ENCODE results near the gene C17orf67. TPM values are rescaled to one million over a fixed set of nuclear protein-coding genes. Genes with fewer than 3 reads are reported as not detected.
A peak's percentile ranks its signal among the peaks of the same experiment; 100 is the strongest.

C17orf67 gene, protein sequence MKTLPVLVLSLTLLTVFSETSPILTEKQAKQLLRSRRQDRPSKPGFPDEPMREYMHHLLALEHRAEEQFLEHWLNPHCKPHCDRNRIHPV
- total RNA-seq, result 1 to 10 TPM; 4.0 to 4.5 TPM

DNA sequence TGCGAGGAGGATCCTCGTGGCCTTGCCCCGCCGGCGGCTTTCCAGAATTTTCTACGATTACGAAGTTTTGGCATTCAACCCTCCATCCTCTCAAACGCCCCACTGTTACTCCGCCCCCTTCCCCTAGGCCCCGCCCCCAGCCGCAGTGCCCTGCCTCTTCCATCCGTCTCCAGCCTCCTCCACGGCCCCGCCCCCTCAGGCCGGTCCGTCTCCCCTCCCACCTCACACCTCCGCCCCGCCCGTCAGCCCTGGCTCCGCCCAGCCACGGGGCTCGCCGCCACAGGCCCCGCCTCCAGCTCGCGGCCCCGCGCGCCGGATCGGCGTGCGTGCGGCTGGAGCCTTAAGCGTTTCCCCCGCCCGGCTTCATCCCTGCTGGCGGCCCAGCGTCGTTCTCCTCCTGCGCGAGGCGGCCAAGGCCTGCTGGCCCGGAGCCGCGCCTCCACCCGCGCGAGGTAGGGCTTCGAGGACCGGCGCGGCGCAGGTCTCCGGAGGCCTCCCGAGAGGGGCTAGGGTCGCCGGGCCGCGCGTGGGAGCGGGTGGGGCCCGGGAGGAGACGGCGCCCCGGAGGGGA lies at the start of gene C17orf67, which contains the start of gene DGKE:
Gene C17orf67, minus strand, starts transcription at position 112 of the 571 bp plus-strand sequence. CDS start 18,110 bp downstream, outside the sequence.
Gene DGKE, plus strand, starts transcription at position 343 of the 571 bp plus-strand sequence. CDS start 645 bp downstream, outside the sequence.
- Mint-ChIP-seq H3K36me3 (ENCODE audit: insufficient read depth in 2 of 2) (peaks cover 3 to 16% of the 10 kb centered on the region in 2 donors), H3K27ac (peak within 1 kb of the TSS; percentile 93), H3K9me3 (no peaks in the 10 kb centered on the region), H3K27me3 (ENCODE audit: low read depth) (no peaks in the 10 kb centered on the region), H3K4me3 (peak within 1 kb of the TSS; percentile 94 to 95), H3K4me1 (ENCODE audit: low read depth) (peaks cover 55% of the 10 kb centered on the region)
- peak; percentile 87 to 92 for ATAC-seq (replicated peaks in 1 of 2)
- DNase-seq, result peak; percentile 99

DNA sequence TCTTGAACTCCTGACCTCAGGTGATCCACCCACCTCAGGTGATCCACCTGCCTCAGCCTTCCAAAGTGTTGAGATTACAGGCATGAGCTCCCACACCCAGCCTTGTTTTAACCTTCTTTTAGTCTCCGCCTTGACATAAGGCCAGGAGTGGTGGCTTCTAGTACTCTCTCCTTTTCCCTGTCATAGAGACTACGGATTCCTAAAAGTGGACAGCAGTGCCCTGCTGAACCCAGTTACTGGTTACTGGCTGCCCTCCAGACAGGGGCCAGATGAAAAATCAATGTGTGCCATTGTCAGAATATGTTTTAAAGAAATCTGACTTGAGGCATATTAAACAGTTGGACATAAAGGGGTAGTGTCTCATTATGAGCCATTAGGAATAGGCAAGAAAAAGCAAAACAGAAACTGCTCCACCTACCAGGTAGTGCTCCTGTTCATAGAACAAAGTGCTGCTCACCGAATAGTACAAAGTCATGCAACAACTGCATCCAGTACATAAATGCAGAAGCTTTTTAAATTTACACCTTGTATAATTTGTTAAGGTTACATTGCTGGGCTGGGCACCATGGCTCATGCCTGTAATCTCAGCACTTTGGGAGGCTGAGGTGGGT lies 48.1 kb upstream of the C17orf67 start:
- ATAC-seq (replicated peaks in 1 of 2), result no peak
- peak overlapping the region; percentile 33 for H3K27ac Mint-ChIP-seq
- H3K9me3 Mint-ChIP-seq, result no peaks in the 10 kb centered on the region
- H3K4me1 Mint-ChIP-seq (ENCODE audit: low read depth), result no peaks in the 10 kb centered on the region
- no peak overlapping the region for H3K4me3 Mint-ChIP-seq
- peaks cover 2 to 6% of the 10 kb centered on the region in 2 donors for H3K36me3 Mint-ChIP-seq (ENCODE audit: insufficient read depth in 2 of 2)
- peaks cover 7% of the 10 kb centered on the region for H3K27me3 Mint-ChIP-seq (ENCODE audit: low read depth)
- DNase-seq, result no peak

DNA sequence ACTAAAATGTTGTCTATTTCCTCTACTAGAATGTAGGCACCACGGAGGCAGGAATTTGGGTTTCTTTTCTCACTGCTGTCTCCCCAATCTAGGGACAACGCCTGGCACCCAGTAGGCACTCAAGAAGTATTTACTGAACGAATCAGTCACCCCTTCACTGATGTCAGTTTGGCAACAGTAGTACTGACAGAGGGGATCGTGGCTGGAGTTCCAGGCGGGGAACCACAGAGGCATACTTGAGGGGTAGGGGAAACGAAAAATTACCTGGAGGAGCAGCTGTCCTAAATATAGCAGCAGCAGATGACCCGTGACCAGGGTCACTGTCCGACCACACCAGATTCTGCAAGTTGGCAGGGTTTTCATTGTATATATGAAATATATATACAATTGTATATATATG lies 46.9 kb upstream of the C17orf67 start:
- Mint-ChIP-seq H3K27me3 (ENCODE audit: low read depth) (peaks cover 11% of the 10 kb centered on the region), H3K27ac (no peak overlapping the region), H3K36me3 (ENCODE audit: insufficient read depth in 2 of 2) (no peaks in the 10 kb centered on the region), H3K4me1 (ENCODE audit: low read depth) (no peaks in the 10 kb centered on the region), H3K4me3 (no peak overlapping the region), H3K9me3 (no peaks in the 10 kb centered on the region)
- ATAC-seq (replicated peaks in 1 of 2), result no peak
- DNase-seq, result no peak

DNA sequence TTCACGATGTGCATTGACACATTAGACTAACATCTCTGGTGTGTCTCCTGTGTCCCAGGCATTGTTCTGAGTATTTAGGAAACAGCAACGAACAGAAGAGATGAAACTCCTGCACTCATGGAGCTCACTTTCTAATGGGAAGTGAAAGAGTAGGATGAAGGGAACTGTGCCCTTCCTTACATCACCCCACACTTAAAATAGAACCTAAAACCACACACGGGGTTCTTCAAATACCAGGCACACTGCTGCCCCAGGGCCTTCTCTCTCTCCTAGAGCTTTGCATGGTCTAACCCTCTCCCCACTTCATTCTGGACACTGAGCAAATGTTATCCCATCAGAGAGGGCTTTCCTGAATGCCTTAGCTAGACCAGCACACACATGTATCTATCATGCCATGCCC lies 46.4 kb upstream of the C17orf67 start:
- H3K36me3 Mint-ChIP-seq (ENCODE audit: insufficient read depth in 2 of 2), result no peaks in the 10 kb centered on the region
- H3K9me3 Mint-ChIP-seq, result no peaks in the 10 kb centered on the region
- ATAC-seq (replicated peaks in 1 of 2) (peak; percentile 5 to 10), DNase-seq (no peak)
- no peak overlapping the region for H3K27ac Mint-ChIP-seq
- no peaks in the 10 kb centered on the region for H3K4me1 Mint-ChIP-seq (ENCODE audit: low read depth)
- peaks cover 11% of the 10 kb centered on the region for H3K27me3 Mint-ChIP-seq (ENCODE audit: low read depth)
- no peak overlapping the region for H3K4me3 Mint-ChIP-seq

DNA sequence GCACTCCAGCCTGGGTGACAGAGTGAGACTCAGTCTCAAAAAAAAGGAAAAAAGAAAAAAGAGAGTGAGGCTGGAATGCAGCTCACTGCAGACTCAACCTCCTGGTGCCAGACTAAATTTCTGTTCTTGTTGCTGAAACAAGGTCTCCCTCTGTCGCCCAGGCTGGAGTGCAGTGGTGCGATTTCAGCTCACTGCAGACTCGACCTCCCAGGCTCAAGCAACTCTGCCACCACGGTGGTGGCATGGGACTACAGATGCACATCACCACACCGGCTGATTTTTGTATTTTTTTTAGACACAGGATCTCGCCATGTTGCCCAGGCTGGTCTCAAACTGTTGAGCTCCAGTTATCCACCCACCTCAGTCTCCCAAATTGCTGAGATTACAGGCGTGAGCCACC lies 45.6 kb upstream of the C17orf67 start:
- Mint-ChIP-seq H3K27me3 (ENCODE audit: low read depth) (peaks cover 11% of the 10 kb centered on the region), H3K27ac (no peak overlapping the region), H3K9me3 (no peaks in the 10 kb centered on the region), H3K4me3 (no peak overlapping the region), H3K4me1 (ENCODE audit: low read depth) (no peaks in the 10 kb centered on the region), H3K36me3 (ENCODE audit: insufficient read depth in 2 of 2) (no peaks in the 10 kb centered on the region)
- DNase-seq (no peak), ATAC-seq (replicated peaks in 1 of 2) (no peak)

DNA sequence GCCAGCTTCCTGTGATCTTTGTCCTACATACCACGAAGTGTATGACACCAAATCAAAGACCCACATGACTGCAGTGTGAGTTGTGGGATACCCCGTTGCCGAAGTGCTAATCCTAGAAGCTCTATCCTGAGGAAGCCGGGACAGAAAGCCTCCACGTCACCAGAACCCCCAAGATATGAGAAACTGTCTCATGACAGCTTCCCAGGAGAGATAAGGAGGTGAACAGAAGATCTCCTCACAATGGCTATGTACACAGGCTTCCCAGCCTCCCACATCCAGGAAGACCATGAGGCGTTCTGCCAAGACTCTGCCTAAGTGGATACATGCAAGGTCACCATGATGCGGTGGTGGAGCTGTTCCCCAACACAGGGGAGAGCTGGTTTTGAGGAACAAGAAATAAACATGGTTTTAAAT lies 43.1 kb upstream of the C17orf67 start:
- DNase-seq, result no peak
- no peak for ATAC-seq (replicated peaks in 1 of 2)
- peaks cover 24% of the 10 kb centered on the region for H3K27me3 Mint-ChIP-seq (ENCODE audit: low read depth)
- H3K4me3 Mint-ChIP-seq, result no peak overlapping the region
- H3K27ac Mint-ChIP-seq, result no peak overlapping the region
- H3K36me3 Mint-ChIP-seq (ENCODE audit: insufficient read depth in 2 of 2), result no peaks in the 10 kb centered on the region
- no peaks in the 10 kb centered on the region for H3K4me1 Mint-ChIP-seq (ENCODE audit: low read depth)
- no peaks in the 10 kb centered on the region for H3K9me3 Mint-ChIP-seq

DNA sequence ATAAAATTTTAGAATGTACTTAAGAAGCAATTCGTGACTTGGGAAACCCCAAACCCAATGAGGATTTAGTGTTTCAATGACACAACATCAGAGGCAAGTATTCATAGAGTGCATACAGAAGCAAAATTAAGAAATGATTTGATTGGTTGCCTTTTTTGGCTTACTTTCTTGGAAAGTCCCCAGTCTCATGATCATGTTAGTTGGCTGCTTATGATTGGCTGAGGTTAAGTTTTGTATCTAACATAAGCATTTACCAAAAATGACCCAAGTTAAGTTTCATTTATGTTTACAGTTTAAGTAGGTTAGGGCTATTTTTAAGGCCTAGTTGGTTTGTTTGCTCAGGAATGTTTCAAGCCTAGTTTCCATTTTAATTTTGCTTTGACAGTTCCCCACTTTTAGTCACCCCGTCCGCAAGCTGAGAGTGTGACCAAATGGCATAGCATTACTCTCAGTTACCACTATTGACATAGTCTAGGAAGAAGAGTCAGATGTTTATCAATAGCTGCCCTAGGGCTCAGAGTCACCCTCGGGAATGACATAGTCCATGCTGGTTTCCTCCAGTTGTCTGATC lies 36.4 kb upstream of the C17orf67 start:
- ATAC-seq (replicated peaks in 1 of 2) (peak; percentile 68 to 92), DNase-seq (peak in 1 of 2 donors; percentile 36)
- Mint-ChIP-seq H3K9me3 (no peaks in the 10 kb centered on the region), H3K27me3 (ENCODE audit: low read depth) (peaks cover 13% of the 10 kb centered on the region), H3K36me3 (ENCODE audit: insufficient read depth in 2 of 2) (peaks cover 3 to 7% of the 10 kb centered on the region in 2 donors), H3K4me1 (ENCODE audit: low read depth) (peaks cover 9% of the 10 kb centered on the region), H3K4me3 (peak overlapping the region in 1 of 2 donors; percentile 4), H3K27ac (peak overlapping the region; percentile 92)

DNA sequence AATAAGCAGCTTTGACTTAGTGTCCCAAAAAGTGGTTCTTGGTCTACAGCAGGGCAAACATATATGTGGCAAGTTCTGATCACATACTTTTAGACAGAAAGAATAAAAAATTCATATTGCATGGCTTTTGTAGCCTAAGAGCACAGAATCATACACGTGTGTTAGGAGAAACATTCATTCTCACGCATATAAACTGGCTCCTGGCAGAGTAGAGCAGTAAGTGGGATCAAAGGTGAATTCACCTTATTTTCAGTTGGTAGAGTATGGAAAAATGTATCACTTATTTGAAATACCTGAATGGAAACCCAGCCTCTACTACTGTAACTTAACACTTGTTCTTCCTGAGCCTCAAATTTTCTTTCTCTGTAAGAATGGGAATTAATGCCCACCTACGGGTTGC lies 35.0 kb upstream of the C17orf67 start:
- no peak for ATAC-seq (replicated peaks in 1 of 2)

DNA sequence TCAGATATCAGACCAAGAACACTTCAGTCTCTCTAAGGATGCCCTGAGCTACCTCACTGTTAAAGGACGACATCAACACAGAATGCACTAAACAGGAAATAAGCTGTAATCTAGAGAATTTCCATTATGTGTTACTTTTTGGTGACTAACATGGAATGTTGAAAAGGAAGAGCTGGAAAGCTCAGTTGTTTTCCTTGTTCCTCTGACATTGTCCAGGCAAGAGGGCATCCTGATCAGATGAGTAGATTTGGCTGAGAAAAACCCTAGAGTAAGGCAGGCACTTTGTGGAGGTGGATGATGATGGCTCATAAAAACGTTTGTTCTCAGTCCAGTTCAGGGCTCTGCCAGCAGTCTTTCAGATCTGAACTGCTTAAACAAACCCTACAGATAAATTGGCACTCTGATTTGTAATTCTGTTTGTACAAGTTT lies 34.2 kb upstream of the C17orf67 start:
- Mint-ChIP-seq H3K27me3 (ENCODE audit: low read depth) (no peaks in the 10 kb centered on the region), H3K27ac (no peak overlapping the region), H3K9me3 (no peaks in the 10 kb centered on the region), H3K36me3 (ENCODE audit: insufficient read depth in 2 of 2) (peaks cover 3 to 7% of the 10 kb centered on the region in 2 donors), H3K4me3 (no peak overlapping the region), H3K4me1 (ENCODE audit: low read depth) (peaks cover 9% of the 10 kb centered on the region)
- ATAC-seq (replicated peaks in 1 of 2) (no peak), DNase-seq (no peak)

More for the DNA sequence above, 35.0 kb upstream of the C17orf67 start:
- Mint-ChIP-seq H3K9me3 (no peaks in the 10 kb centered on the region), H3K4me3 (no peak overlapping the region), H3K36me3 (ENCODE audit: insufficient read depth in 2 of 2) (peaks cover 3 to 7% of the 10 kb centered on the region in 2 donors), H3K27me3 (ENCODE audit: low read depth) (peaks cover 8% of the 10 kb centered on the region), H3K4me1 (ENCODE audit: low read depth) (peaks cover 9% of the 10 kb centered on the region), H3K27ac (peak overlapping the region; percentile 77)
- no peak for DNase-seq

DNA sequence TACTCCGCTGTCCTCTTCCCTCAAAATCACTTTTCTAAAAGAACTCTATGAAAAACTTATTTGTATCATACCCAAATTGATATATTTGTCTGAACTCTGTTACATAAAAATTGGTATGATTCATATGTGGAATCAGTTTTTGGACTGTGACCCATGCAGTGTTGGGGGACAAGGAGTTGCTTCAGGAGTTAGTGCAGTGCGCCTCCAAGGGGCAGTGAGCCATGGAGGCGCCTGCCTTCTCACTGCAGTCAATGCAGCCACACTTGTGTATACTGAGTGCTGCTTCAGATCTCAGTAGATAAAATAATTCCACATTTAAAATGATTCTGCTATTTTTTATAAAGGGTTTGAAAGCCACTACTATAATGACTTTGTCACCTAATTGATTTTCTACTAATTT lies 32.8 kb upstream of the C17orf67 start:
- ATAC-seq (replicated peaks in 1 of 2) (no peak), DNase-seq (no peak)
- no peak overlapping the region for H3K27ac Mint-ChIP-seq
- no peaks in the 10 kb centered on the region for H3K9me3 Mint-ChIP-seq
- peaks cover 6 to 7% of the 10 kb centered on the region in 2 donors for H3K36me3 Mint-ChIP-seq (ENCODE audit: insufficient read depth in 2 of 2)
- H3K4me3 Mint-ChIP-seq, result no peak overlapping the region
- H3K4me1 Mint-ChIP-seq (ENCODE audit: low read depth), result peaks cover 9% of the 10 kb centered on the region
- no peaks in the 10 kb centered on the region for H3K27me3 Mint-ChIP-seq (ENCODE audit: low read depth)

DNA sequence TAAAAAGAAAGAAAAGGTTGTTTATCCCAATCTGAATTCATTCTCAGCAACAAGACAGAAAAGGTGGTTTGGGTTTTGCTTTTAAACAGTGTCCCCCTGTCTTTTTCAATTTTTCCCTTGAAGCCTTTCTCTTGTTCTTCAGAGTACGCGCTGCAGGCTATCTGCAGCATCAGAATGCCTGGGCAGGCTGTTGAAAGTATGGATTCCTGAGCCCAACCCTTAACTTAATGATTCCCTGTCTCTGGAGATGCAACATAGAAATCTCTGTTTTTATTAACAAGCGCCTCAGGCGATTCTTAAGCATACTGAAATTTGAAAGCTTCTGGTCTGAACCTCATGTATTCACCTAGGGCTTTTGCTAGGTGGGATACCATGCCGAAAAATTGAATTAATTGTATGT lies 32.4 kb upstream of the C17orf67 start:
- Mint-ChIP-seq H3K27me3 (ENCODE audit: low read depth) (no peaks in the 10 kb centered on the region), H3K27ac (no peak overlapping the region), H3K9me3 (no peaks in the 10 kb centered on the region), H3K4me1 (ENCODE audit: low read depth) (peaks cover 9% of the 10 kb centered on the region), H3K36me3 (ENCODE audit: insufficient read depth in 2 of 2) (peaks cover 6 to 7% of the 10 kb centered on the region in 2 donors), H3K4me3 (no peak overlapping the region)
- no peak for DNase-seq
- no peak for ATAC-seq (replicated peaks in 1 of 2)

DNA sequence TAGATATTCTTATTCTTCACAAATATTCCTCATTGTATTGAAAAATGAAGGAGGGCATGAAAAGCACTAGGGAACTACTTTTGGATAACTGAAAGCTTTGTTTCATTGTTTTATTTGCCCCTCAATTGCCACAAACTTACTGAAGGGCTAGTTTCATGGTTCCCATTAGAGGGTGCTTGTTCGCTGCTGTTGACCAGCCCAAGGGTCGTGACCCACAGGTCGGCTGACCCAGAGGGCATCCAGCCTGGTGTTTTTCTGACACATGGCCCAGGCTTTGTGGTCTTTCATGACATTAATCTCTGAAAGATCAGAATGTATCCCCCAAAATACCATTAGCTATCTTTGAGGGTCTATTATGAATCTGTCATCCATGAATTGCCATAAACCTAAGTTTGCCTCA lies 30.3 kb upstream of the C17orf67 start:
- Mint-ChIP-seq H3K27ac (no peak overlapping the region), H3K4me1 (ENCODE audit: low read depth) (no peaks in the 10 kb centered on the region), H3K36me3 (ENCODE audit: insufficient read depth in 2 of 2) (peaks cover 2 to 3% of the 10 kb centered on the region in 2 donors), H3K4me3 (no peak overlapping the region), H3K27me3 (ENCODE audit: low read depth) (no peaks in the 10 kb centered on the region), H3K9me3 (no peaks in the 10 kb centered on the region)
- ATAC-seq (replicated peaks in 1 of 2) (no peak), DNase-seq (no peak)

DNA sequence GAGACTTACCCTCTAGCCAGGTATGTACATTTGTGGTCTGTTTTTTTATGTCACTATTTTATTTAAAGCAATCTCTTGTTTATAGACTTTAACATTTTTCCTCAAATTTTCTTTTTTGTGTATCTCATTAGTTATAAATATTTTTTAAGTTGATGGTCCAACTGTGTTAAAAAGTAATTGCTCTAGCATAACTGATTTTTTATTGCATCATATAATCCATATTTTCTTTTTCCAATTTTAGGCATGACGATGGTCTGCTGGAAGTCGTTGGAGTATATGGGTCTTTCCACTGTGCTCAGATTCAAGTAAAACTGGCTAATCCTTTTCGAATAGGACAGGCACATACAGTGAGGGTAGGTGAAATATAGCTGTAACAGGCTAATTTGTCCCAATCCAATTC lies 28.2 kb upstream of the C17orf67 start:
- H3K9me3 Mint-ChIP-seq, result no peaks in the 10 kb centered on the region
- peaks cover 2 to 3% of the 10 kb centered on the region in 2 donors for H3K36me3 Mint-ChIP-seq (ENCODE audit: insufficient read depth in 2 of 2)
- no peaks in the 10 kb centered on the region for H3K4me1 Mint-ChIP-seq (ENCODE audit: low read depth)
- no peaks in the 10 kb centered on the region for H3K27me3 Mint-ChIP-seq (ENCODE audit: low read depth)
- H3K4me3 Mint-ChIP-seq, result no peak overlapping the region
- no peak for ATAC-seq (replicated peaks in 1 of 2)
- peak overlapping the region; percentile 28 for H3K27ac Mint-ChIP-seq
- no peak for DNase-seq

All from activated T-cell treated with anti-CD3 and anti-CD28 coated beads, Interleukin-2, amount 50 U/mL, for 72 hours (primary cell).